Measurements from ENCODE around the gene CCAR1. TPM values are rescaled to one million over a fixed set of nuclear protein-coding genes. Genes with fewer than 3 reads are reported as not detected.
"Not testable (repeated sequence)": the region's sequence is repeated elsewhere in the genome, so short reads cannot be mapped to it uniquely, and the experiment has no call there.

CCAR1 gene
- total RNA-seq, 1 experiment from 2014 or later, result 84.4 TPM

- ATAC-seq; RAD21 ChIA-PET (ENCODE audit: low non-redundant PET in 1 of 2, low total read pairs in 2 of 2, uncharacterized antibody in 2 of 2, unreplicated experiment in 2 of 2); DNase-seq (ENCODE audit: low read depth, low spot score); H3K9me2 ChIP-seq (ENCODE audit: insufficient read depth); H3K27me3 ChIP-seq (ENCODE audit: insufficient read depth, low read length); H3K79me2 ChIP-seq (ENCODE audit: insufficient read depth, low read length); CTCF ChIA-PET; H3K4me1 ChIP-seq (ENCODE audit: control insufficient read depth in 1 of 2, insufficient read depth in 2 of 2, low read length in 2 of 2); H3K4me3 ChIP-seq (replicated peaks in 1 of 2; ENCODE audit: low read depth in 1 of 2, low read length in 2 of 2); intact Hi-C loops (cut with micrococcal nuclease); H3K4me2 ChIP-seq (ENCODE audit: low read length); H3K36me3 ChIP-seq (ENCODE audit: control insufficient read depth in 1 of 2, insufficient read depth in 2 of 2, low read length in 2 of 2); H3K27ac ChIP-seq (ENCODE audit: low read depth, low read length); H3K9me3 ChIP-seq (ENCODE audit: control insufficient read depth in 1 of 2, insufficient read depth in 1 of 2, low read depth in 1 of 2, low read length in 2 of 2); POLR2A ChIA-PET; BruUV-seq (replicated peaks); H3K9ac ChIP-seq (ENCODE audit: low read length); H4K20me1 ChIP-seq (ENCODE audit: insufficient read depth); H2AFZ ChIP-seq (ENCODE audit: low read depth, low read length, poor library complexity, severe bottlenecking): not testable (repeated sequence)
These were observed 8.0 kb upstream of the CCAR1 start for GRCh38 chr10:68713065-68713464.

- Histone ChIP-seq H2AFZ (ENCODE audit: low read depth, low read length, poor library complexity, severe bottlenecking) (no peak overlapping the region), H3K4me3 (replicated peaks in 1 of 2; ENCODE audit: low read depth in 1 of 2, low read length in 2 of 2) (no peak overlapping the region), H3K79me2 (ENCODE audit: insufficient read depth, low read length) (peaks cover 14% of the 10 kb centered on the region), H3K4me2 (ENCODE audit: low read length) (no peak overlapping the region), H3K27me3 (ENCODE audit: insufficient read depth, low read length) (no peaks in the 10 kb centered on the region), H3K36me3 (ENCODE audit: control insufficient read depth in 1 of 2, insufficient read depth in 2 of 2, low read length in 2 of 2) (no peaks in the 10 kb centered on the region), H3K4me1 (ENCODE audit: control insufficient read depth in 1 of 2, insufficient read depth in 2 of 2, low read length in 2 of 2) (peaks cover 0 to 6% of the 10 kb centered on the region in 2 experiments; a peak in 2 of 4 replicates), H3K9me2 (ENCODE audit: insufficient read depth) (no peaks in the 10 kb centered on the region), H3K27ac (ENCODE audit: low read depth, low read length) (no peak overlapping the region), H3K9me3 (ENCODE audit: control insufficient read depth in 1 of 2, insufficient read depth in 1 of 2, low read depth in 1 of 2, low read length in 2 of 2) (no peaks in the 10 kb centered on the region), H4K20me1 (ENCODE audit: insufficient read depth) (no peaks in the 10 kb centered on the region), H3K9ac (ENCODE audit: low read length) (no peak overlapping the region)
- TF ChIP-seq EZH2 (IDR thresholded peaks at IDR 0.05), result no peak
- TF ChIP-seq POLR2A (IDR thresholded peaks at IDR 0.05; ENCODE audit: borderline replicate concordance, extremely low read depth, insufficient read depth, insufficient read length), result no peak
- TF ChIP-seq ZNF274 (IDR thresholded peaks at IDR 0.05; ENCODE audit: low read depth, low read length), result no peak
- TF ChIP-seq SIN3A (IDR thresholded peaks at IDR 0.05; ENCODE audit: low read depth), result no peak
- TF ChIP-seq JUND (IDR thresholded peaks at IDR 0.05), result no peak
- TF ChIP-seq EGR1 (IDR thresholded peaks at IDR 0.05; ENCODE audit: low read depth), result no peak
- TF ChIP-seq TCF7L2 (IDR thresholded peaks at IDR 0.05; ENCODE audit: borderline replicate concordance, extremely low read depth, insufficient read depth, insufficient read length), result no peak
- no peak for TF ChIP-seq CBX3 (IDR thresholded peaks at IDR 0.05; ENCODE audit: low read depth)
- no peak for TF ChIP-seq FOSL1 (IDR thresholded peaks at IDR 0.05; ENCODE audit: low read depth)
- TF ChIP-seq MAX (IDR thresholded peaks at IDR 0.05), result no peak
- no peak for TF ChIP-seq EZH2phosphoT487 (IDR thresholded peaks at IDR 0.05; ENCODE audit: borderline replicate concordance)
- TF ChIP-seq ATF3 (IDR thresholded peaks at IDR 0.05), result no peak
- TF ChIP-seq ZBTB33 (IDR thresholded peaks at IDR 0.05; ENCODE audit: extremely low read depth, insufficient replicate concordance, low read length), result no peak
- TF ChIP-seq POLR2AphosphoS5 (IDR thresholded peaks at IDR 0.05; ENCODE audit: low read depth, low read length), result no peak
- TF ChIP-seq ZFX (IDR thresholded peaks at IDR 0.05), result no peak
- TF ChIP-seq CEBPB (IDR thresholded peaks at IDR 0.05; ENCODE audit: low read depth), result no peak
- no peak for TF ChIP-seq ELF1 (IDR thresholded peaks at IDR 0.05; ENCODE audit: borderline replicate concordance, low read depth)
- POLR2A ChIA-PET, result no interaction called here
- CTCF ChIA-PET, result no interaction called here
- ATAC-seq, result no peak
- RAD21 ChIA-PET (ENCODE audit: low non-redundant PET in 1 of 2, low total read pairs in 2 of 2, uncharacterized antibody in 2 of 2, unreplicated experiment in 2 of 2), result no interaction called here
- intact Hi-C loops (cut with micrococcal nuclease), result no loop called here
- DNase-seq (ENCODE audit: low read depth, low spot score), result no peak
- no TSS peak for BruUV-seq (replicated peaks)
These were observed 3.6 kb upstream of the CCAR1 start for GRCh38 chr10:68717435-68717834.
